Measurements from ENCODE around the gene KRT27. TPM values are rescaled to one million over a fixed set of nuclear protein-coding genes. Genes with fewer than 3 reads are reported as not detected.

KRT27 gene, protein sequence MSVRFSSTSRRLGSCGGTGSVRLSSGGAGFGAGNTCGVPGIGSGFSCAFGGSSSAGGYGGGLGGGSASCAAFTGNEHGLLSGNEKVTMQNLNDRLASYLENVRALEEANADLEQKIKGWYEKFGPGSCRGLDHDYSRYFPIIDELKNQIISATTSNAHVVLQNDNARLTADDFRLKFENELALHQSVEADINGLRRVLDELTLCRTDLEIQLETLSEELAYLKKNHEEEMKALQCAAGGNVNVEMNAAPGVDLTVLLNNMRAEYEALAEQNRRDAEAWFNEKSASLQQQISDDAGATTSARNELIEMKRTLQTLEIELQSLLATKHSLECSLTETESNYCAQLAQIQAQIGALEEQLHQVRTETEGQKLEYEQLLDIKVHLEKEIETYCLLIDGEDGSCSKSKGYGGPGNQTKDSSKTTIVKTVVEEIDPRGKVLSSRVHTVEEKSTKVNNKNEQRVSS
- not detected for total RNA-seq
- not detected for polyA plus RNA-seq
- long read RNA-seq, donor 1: 0 reads
- long read RNA-seq, donor 2: 0 reads
- long read RNA-seq, donor 3: 0 reads

DNA sequence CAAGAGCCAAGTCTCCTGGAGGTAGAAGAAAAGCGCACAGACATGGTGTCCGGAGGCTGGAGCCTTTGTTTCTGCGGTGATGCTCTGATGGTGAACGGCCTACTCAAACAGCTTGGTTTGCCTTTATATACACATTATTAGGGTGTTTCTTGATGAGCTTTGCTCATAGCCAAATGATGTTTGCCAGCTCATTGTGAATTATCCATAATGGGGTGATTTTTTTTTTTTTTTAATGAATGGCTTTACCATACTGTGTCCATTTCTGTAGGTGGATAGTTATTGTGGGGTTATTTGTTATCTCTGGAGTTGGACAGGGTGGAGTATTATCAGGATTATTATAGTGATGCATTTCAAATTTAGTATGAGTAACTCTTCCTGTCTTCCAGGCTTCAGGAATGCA, at the start of gene KRT27:
Gene KRT27 (minus strand): TSS at position 101 of the 400 bp plus-strand sequence. CDS start 57 bp downstream, at position 44.
- WGBS, 4 donors: 95 to 100% (median 98%) methylated on average over 4 of the region's 4 CpGs
- ATAC-seq (no peak), DNase-seq (no peak)
- no peak within 1 kb of the TSS for H3K4me3 ChIP-seq
- H3K9me3 ChIP-seq: no peaks in the 10 kb centered on the region
- intact Hi-C loops (cut with DNase I): loop anchor here in 1 of 10 donors (10.0 kb wide), 1 partner anchor 128 kb away; no protein-coding TSS in a partner anchor
- no peak within 1 kb of the TSS for H3K27ac ChIP-seq
- TF ChIP-seq, protein P1, sequence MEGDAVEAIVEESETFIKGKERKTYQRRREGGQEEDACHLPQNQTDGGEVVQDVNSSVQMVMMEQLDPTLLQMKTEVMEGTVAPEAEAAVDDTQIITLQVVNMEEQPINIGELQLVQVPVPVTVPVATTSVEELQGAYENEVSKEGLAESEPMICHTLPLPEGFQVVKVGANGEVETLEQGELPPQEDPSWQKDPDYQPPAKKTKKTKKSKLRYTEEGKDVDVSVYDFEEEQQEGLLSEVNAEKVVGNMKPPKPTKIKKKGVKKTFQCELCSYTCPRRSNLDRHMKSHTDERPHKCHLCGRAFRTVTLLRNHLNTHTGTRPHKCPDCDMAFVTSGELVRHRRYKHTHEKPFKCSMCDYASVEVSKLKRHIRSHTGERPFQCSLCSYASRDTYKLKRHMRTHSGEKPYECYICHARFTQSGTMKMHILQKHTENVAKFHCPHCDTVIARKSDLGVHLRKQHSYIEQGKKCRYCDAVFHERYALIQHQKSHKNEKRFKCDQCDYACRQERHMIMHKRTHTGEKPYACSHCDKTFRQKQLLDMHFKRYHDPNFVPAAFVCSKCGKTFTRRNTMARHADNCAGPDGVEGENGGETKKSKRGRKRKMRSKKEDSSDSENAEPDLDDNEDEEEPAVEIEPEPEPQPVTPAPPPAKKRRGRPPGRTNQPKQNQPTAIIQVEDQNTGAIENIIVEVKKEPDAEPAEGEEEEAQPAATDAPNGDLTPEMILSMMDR (IDR thresholded peaks at IDR 0.05): no peak
- TF ChIP-seq POLR2A (IDR thresholded peaks at IDR 0.05): no peak
- no peaks in the 10 kb centered on the region for H3K36me3 ChIP-seq
- peaks cover 0 to 37% (median 17%) of the 10 kb centered on the region in 9 donors for H3K27me3 ChIP-seq
- H3K4me1 ChIP-seq: no peaks in the 10 kb centered on the region

DNA sequence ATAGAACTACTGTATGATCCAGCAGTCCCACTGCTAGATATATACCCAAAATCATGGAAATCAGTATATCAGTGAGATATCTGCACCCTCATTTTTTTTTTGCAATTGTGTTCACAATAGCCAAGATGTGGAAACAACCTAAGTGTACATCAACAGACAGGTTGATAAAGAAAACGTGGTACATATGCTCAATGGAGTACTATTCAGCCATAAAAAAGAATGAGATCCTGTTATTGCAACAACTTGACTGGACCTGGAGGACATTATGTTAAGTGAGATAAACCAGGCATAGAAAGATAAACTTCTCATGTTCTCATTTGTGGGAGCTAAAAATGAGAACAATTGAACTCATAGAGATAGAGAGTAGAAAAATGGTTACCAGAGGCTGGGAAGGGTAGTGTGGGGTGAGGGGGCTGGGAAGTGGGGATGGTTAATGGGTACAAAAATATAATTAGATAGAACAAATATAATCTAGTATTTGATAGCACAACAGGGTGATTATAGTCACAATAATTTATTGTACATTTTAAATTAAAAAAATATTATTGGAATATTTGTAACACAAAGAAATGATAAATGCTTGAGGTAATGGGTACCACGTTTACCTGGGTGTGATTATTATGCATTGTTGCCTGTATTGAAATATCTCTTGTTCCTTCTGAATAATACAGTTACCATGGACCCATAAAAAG, 47.9 kb upstream of the KRT27 start:
- H3K27ac ChIP-seq: no peak overlapping the region
- ATAC-seq (no peak), DNase-seq (no peak)
- H3K36me3 ChIP-seq: peaks cover 0 to 21% (median 9%) of the 10 kb centered on the region in 9 donors
- intact Hi-C loops (cut with DNase I): no loop called here
- peaks cover 0 to 24% (median 13%) of the 10 kb centered on the region in 12 donors for H3K4me1 ChIP-seq
- WGBS, 4 donors: 89 to 97% (median 91%) methylated on average over 2 of the region's 2 CpGs
- H3K4me3 ChIP-seq: no peak overlapping the region
- no peak for TF ChIP-seq POLR2A (IDR thresholded peaks at IDR 0.05)
- TF ChIP-seq, protein P1 (IDR thresholded peaks at IDR 0.05): no peak
- no peaks in the 10 kb centered on the region for H3K9me3 ChIP-seq
- H3K27me3 ChIP-seq: no peaks in the 10 kb centered on the region

DNA sequence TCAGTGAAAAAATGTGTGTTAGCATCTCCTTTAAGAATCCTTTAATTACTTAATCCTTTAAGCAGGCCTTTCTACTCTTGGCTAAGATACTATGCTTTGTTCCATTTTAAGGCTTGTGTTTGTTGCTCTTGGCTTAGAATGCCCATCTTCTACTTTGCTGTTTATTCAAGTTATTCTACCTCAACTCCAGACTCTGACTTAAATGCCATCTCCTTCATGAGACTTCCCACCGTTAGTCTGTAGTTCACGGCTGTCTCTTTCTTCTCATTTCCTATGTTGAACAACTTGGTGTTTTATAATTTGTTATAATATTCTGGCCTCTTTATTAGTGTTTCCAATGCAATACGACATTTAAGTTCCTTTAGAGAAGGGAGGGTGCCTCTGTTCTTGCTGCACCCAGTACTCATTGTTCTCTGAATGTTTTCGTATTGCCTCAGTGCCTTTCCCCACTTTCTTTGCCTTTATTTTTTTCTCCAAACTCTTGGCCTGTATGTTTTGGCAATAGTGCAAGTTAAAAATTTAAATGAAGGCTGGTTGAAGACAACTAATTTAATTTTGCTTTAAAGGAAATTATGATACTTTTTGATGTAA, 46.2 kb upstream of the KRT27 start:
- H3K27ac ChIP-seq: peak overlapping the region; percentile 25 to 72 (median 50)
- peaks cover 0 to 24% (median 13%) of the 10 kb centered on the region in 12 donors for H3K4me1 ChIP-seq
- no peaks in the 10 kb centered on the region for H3K27me3 ChIP-seq
- no peak for DNase-seq
- peak in 3 of 4 donors; percentile 64 to 74 (median 71) for ATAC-seq
- peak overlapping the region in 1 of 12 donors; percentile 9 for H3K4me3 ChIP-seq
- WGBS, 4 donors: 47 to 63% (median 54%) methylated on average over 4 of the region's 4 CpGs
- peaks cover 0 to 5% (median 0%) of the 10 kb centered on the region in 9 donors for H3K36me3 ChIP-seq
- no peaks in the 10 kb centered on the region for H3K9me3 ChIP-seq
- intact Hi-C loops (cut with DNase I): no loop called here
- TF ChIP-seq, protein P1 (IDR thresholded peaks at IDR 0.05): no peak
- no peak for TF ChIP-seq POLR2A (IDR thresholded peaks at IDR 0.05)
